B cell (primary cell): ENCODE results near the gene SPEG. TPM values are rescaled to one million over a fixed set of nuclear protein-coding genes. Genes with fewer than 3 reads are reported as not detected.

Source experiments
- ATAC-seq: fragments of 200-7000 bp; cut with Tn5 transposase; one replicate; pipeline ENCODE4 v1.10.0; 2021; ENCODE audit warnings: low read depth, mild to moderate bottlenecking, moderate number of reproducible peaks, moderate library complexity
- CTCF ChIA-PET: fragments of 350-600 bp; sonication (Branson Sonifier 250); formaldehyde crosslinking; loops from one replicate; lab custom pipeline; 2021; ENCODE audit warnings: antibody characterized with exemption, inconsistent platforms; lab: Charles Lee
- POLR2A ChIA-PET: fragments of 350-600 bp; sonication (Branson Sonifier 250); formaldehyde crosslinking; loops from one replicate; lab custom pipeline; 2021; ENCODE audit warnings: antibody characterized with exemption; lab: Charles Lee
- DNase-seq: peaks from one replicate; pipeline ENCODE4 v3.0.0; 2013
- H2AFZ ChIP-seq: 2 replicates; pipeline ENCODE4 v1.6.1; 2012; ENCODE audit warnings: mild to moderate bottlenecking, low read depth, low read length; ENCODE audit not compliant: insufficient read depth, poor library complexity, severe bottlenecking
- H3K27ac ChIP-seq, 2 donors: 1 replicate in 1 of 2; 2 replicates in 1 of 2; pipeline ENCODE4 v1.5.1; 2012 to 2013; ENCODE audit warnings: low read length in 2 of 2, mild to moderate bottlenecking in 2 of 2, moderate library complexity in 1 of 2
- H3K27me3 ChIP-seq, 4 experiments: fragments of 200-600 bp in 1 of 4; sonication (generic) in 1 of 4; replicated peaks in 1 of 4; 1 replicate in 2 of 4; 2 replicates in 2 of 4; pipeline versions ENCODE4 v1.6.1 to v1.7.0; 2013 to 2016; ENCODE audit warnings: low read length in 3 of 4, mild to moderate bottlenecking in 2 of 4, mixed read lengths in 1 of 4, moderate library complexity in 1 of 4; ENCODE audit not compliant: insufficient read depth in 4 of 4, control insufficient read depth in 3 of 4; ENCODE audit errors: control extremely low read depth in 1 of 4
- H3K36me3 ChIP-seq, 2 experiments: replicated peaks in 1 of 2; 1 replicate in 1 of 2; 2 replicates in 1 of 2; pipeline versions ENCODE4 v1.6.1 to v1.7.1; 2013; ENCODE audit warnings: low read length in 1 of 2; ENCODE audit not compliant: insufficient read depth in 2 of 2, control insufficient read depth in 1 of 2; ENCODE audit errors: control extremely low read depth in 1 of 2, extremely low read depth in 1 of 2
- H3K4me1 ChIP-seq, 2 donors: fragments of 200-600 bp in 1 of 2; sonication (generic) in 1 of 2; 1 replicate in 1 of 2; 2 replicates in 1 of 2; pipeline versions ENCODE4 v1.5.1 to v1.6.1; 2013 to 2017; ENCODE audit warnings: low read length in 2 of 2; ENCODE audit not compliant: control insufficient read depth in 2 of 2, insufficient read depth in 2 of 2
- H3K4me2 ChIP-seq: replicated peaks from 2 replicates; pipeline ENCODE3; 2012; ENCODE audit warnings: mild to moderate bottlenecking, low read depth, low read length; ENCODE audit not compliant: poor library complexity, severe bottlenecking
- H3K4me3 ChIP-seq, 5 experiments: fragments of 200-600 bp in 1 of 5; sonication (generic) in 1 of 5; 1 replicate in 3 of 5; 2 replicates in 2 of 5; pipeline versions ENCODE4 v1.5.1 to v1.7.0; 2011 to 2016; ENCODE audit warnings: low read length in 4 of 5, mild to moderate bottlenecking in 4 of 5, low read depth in 2 of 5, control low read depth in 1 of 5, moderate library complexity in 1 of 5; ENCODE audit not compliant: insufficient read depth in 1 of 5; ENCODE audit errors: control extremely low read depth in 1 of 5, extremely low read depth in 1 of 5
- H3K79me2 ChIP-seq: fragments of 200-600 bp; sonication (generic); one replicate; pipeline ENCODE4 v1.6.0; 2016; ENCODE audit warnings: low read length; ENCODE audit not compliant: control insufficient read depth, insufficient read depth
- H3K9ac ChIP-seq: fragments of 200-600 bp; sonication (generic); 2 replicates; pipeline ENCODE4 v1.6.1; 2017; ENCODE audit warnings: mild to moderate bottlenecking, low read length, moderate library complexity
- H3K9me3 ChIP-seq, 3 donors: one replicate each; pipeline versions ENCODE4 v1.6.1 to v1.7.1; 2013; ENCODE audit warnings: low read length in 2 of 3; ENCODE audit not compliant: control insufficient read depth in 2 of 3, insufficient read depth in 1 of 3; ENCODE audit errors: control extremely low read depth in 1 of 3
- H4K20me1 ChIP-seq: 2 replicates; pipeline ENCODE4 v1.6.0; 2012; ENCODE audit warnings: mild to moderate bottlenecking, low read length; ENCODE audit not compliant: insufficient read depth, control insufficient read depth, poor library complexity, severe bottlenecking
- H3K27ac Mint-ChIP-seq: one replicate; pipeline ENCODE4 v1.8.0; 2021; ENCODE audit warnings: mixed read lengths
- H3K27me3 Mint-ChIP-seq: one replicate; pipeline ENCODE4 v1.8.0; 2021; ENCODE audit warnings: mixed read lengths
- H3K4me1 Mint-ChIP-seq: one replicate; pipeline ENCODE4 v1.8.0; 2021; ENCODE audit warnings: mixed read lengths
- H3K4me3 Mint-ChIP-seq: one replicate; pipeline ENCODE4 v1.8.0; 2021; ENCODE audit warnings: mixed read lengths
- H3K9me3 Mint-ChIP-seq: one replicate; pipeline ENCODE4 v1.8.0; 2022; ENCODE audit warnings: mixed read lengths; ENCODE audit not compliant: insufficient read depth
- EZH2 ChIP-seq: IDR thresholded peaks from 2 replicates; pipeline ENCODE4 v1.6.1; 2012; ENCODE audit warnings: borderline replicate concordance, low read depth, mild to moderate bottlenecking, moderate library complexity, low read length; ENCODE audit not compliant: insufficient read depth, poor library complexity, severe bottlenecking
- WGBS: methylation state at CpG from one replicate; pipeline ENCODE4 v1.1.5; 2013; ENCODE audit warnings: missing lambda C conversion rate; ENCODE audit not compliant: insufficient coverage; 5-methylcytosine and 5-hydroxymethylcytosine counted together
- intact Hi-C: fragments of 100-400 bp; cut with micrococcal nuclease; formaldehyde crosslinking; loops from one replicate; pipeline ENCODE4 v1.10.0; 2022
- polyA plus RNA-seq: library from polyadenylated mRNA; depleted of rRNA; stranded (reverse); fragments of >200 nt; gene quantifications from 2 replicates; pipeline ENCODE4 v1.2.3, GENCODE V29; 2012
- total RNA-seq, 2 donors: library from RNA; stranded (reverse); fragments of 120-200 nt in 1 of 2; gene quantifications; 1 replicate in 1 of 2; 2 replicates in 1 of 2; pipeline versions ENCODE4 v1.2.3 to v1.2.4, GENCODE V29; 2013 to 2022
- TF ChIP-seq, protein P1 (sequence below): fragments of 200-600 bp; IDR thresholded peaks from one replicate; pipeline ENCODE4 v1.8.0; 2022; ENCODE audit warnings: antibody characterized with exemption, mild to moderate bottlenecking

The SPEG gene
- total and polyA plus RNA-seq, 2 donors (not counting 1 experiment from before 2014, with no cell fraction given) = 0.03 to 0.74 TPM

DNA sequence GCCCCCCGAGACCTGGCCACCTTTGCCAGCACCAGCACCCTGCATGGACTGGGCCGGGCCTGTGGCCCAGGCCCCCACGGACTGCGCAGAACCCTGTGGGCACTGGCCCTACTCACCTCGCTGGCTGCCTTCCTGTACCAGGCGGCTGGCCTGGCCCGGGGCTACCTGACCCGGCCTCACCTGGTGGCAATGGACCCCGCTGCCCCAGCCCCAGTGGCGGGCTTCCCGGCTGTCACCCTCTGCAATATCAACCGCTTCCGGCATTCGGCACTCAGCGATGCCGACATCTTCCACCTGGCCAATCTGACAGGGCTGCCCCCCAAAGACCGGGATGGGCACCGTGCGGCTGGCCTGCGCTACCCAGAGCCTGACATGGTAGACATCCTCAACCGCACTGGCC, 80.2 kb downstream of the SPEG start:
- TF ChIP-seq EZH2 = no peak
- TF ChIP-seq, protein P1, sequence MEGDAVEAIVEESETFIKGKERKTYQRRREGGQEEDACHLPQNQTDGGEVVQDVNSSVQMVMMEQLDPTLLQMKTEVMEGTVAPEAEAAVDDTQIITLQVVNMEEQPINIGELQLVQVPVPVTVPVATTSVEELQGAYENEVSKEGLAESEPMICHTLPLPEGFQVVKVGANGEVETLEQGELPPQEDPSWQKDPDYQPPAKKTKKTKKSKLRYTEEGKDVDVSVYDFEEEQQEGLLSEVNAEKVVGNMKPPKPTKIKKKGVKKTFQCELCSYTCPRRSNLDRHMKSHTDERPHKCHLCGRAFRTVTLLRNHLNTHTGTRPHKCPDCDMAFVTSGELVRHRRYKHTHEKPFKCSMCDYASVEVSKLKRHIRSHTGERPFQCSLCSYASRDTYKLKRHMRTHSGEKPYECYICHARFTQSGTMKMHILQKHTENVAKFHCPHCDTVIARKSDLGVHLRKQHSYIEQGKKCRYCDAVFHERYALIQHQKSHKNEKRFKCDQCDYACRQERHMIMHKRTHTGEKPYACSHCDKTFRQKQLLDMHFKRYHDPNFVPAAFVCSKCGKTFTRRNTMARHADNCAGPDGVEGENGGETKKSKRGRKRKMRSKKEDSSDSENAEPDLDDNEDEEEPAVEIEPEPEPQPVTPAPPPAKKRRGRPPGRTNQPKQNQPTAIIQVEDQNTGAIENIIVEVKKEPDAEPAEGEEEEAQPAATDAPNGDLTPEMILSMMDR = no peak
- Histone ChIP-seq H3K4me2 (no peak overlapping the region), H3K27ac (no peak overlapping the region), H3K27me3 (peaks cover 0 to 87% (median 25%) of the 10 kb centered on the region in 4 experiments), H2AFZ (no peak overlapping the region), H3K4me1 (peaks cover 7 to 24% of the 10 kb centered on the region in 2 donors), H3K9me3 (peaks cover 0 to 18% (median 0%) of the 10 kb centered on the region in 3 donors), H3K36me3 (no peaks in the 10 kb centered on the region), H4K20me1 (no peaks in the 10 kb centered on the region), H3K9ac (no peak overlapping the region), H3K4me3 (no peak overlapping the region), H3K79me2 (no peaks in the 10 kb centered on the region)
- Mint-ChIP-seq H3K9me3 (no peaks in the 10 kb centered on the region), H3K27me3 (peaks cover 71% of the 10 kb centered on the region), H3K4me1 (peaks cover 19% of the 10 kb centered on the region), H3K27ac (no peak overlapping the region), H3K4me3 (no peak overlapping the region)
- DNase-seq (no peak), ATAC-seq (no peak)
- intact Hi-C loops = no loop called here
- ChIA-PET POLR2A (no interaction called here), CTCF (interaction anchor here (1.4 kb wide), 1 partner anchor 17 kb away, joined by 4 read pairs; no protein-coding TSS in a partner anchor)
- 93% methylated on average over 21 of the region's 21 CpGs for WGBS

- no peak overlapping the region for H3K4me2 ChIP-seq
- no peaks in the 10 kb centered on the region for H3K36me3 ChIP-seq
- CTCF ChIA-PET = interaction anchor here (1.2 kb wide), 1 partner anchor 13 kb away, joined by 4 read pairs; no protein-coding TSS in a partner anchor
- intact Hi-C loops = no loop called here
- peaks cover 0 to 84% (median 21%) of the 10 kb centered on the region in 4 experiments for H3K27me3 ChIP-seq
- no peaks in the 10 kb centered on the region for H4K20me1 ChIP-seq
- WGBS = 79% methylated on average over 16 of the region's 17 CpGs
- TF ChIP-seq EZH2 = no peak
- TF ChIP-seq, protein P1 = no peak
- no peak overlapping the region for H3K27ac ChIP-seq
- ATAC-seq = no peak
- Mint-ChIP-seq H3K9me3 (no peaks in the 10 kb centered on the region), H3K4me1 (peaks cover 9% of the 10 kb centered on the region), H3K4me3 (no peak overlapping the region), H3K27me3 (peaks cover 70% of the 10 kb centered on the region), H3K27ac (no peak overlapping the region)
- POLR2A ChIA-PET = no interaction called here
- no peak overlapping the region for H3K9ac ChIP-seq
- no peak overlapping the region for H2AFZ ChIP-seq
- peaks cover 0 to 12% of the 10 kb centered on the region in 2 donors for H3K4me1 ChIP-seq
- no peaks in the 10 kb centered on the region for H3K79me2 ChIP-seq
- DNase-seq = no peak
- peaks cover 0 to 8% (median 0%) of the 10 kb centered on the region in 3 donors for H3K9me3 ChIP-seq
- H3K4me3 ChIP-seq = no peak overlapping the region
These were observed 81.4 kb downstream of the SPEG start for GRCh38 chr2:219515874-219516629.
